KMS-11 (cell line): ENCODE measurements around the gene CGREF1.

Source experiments
- H2AFZ ChIP-seq: fragments of 200-600 bp; sonication (generic); 2 replicates; pipeline ENCODE4 v1.6.1; 2016; ENCODE audit warnings: antibody characterized with exemption, mixed run types, low read depth
- H3K27ac ChIP-seq: fragments of 200-600 bp; sonication (generic); 2 replicates; pipeline ENCODE4 v1.6.1; 2016; ENCODE audit warnings: mild to moderate bottlenecking, mixed run types
- H3K27me3 ChIP-seq: fragments of 200-600 bp; sonication (generic); 2 replicates; pipeline ENCODE4 v1.6.1; 2017; ENCODE audit warnings: mild to moderate bottlenecking, low read depth, mixed run types, moderate library complexity; ENCODE audit not compliant: insufficient read depth
- H3K36me3 ChIP-seq: fragments of 200-600 bp; sonication (generic); 2 replicates; pipeline ENCODE4 v1.6.1; 2017; ENCODE audit warnings: mild to moderate bottlenecking, mixed run types; ENCODE audit not compliant: insufficient read depth
- H3K4me1 ChIP-seq: fragments of 200-600 bp; sonication (generic); 2 replicates; pipeline ENCODE4 v1.6.1; 2016; ENCODE audit warnings: mild to moderate bottlenecking, low read depth, mixed run types; ENCODE audit not compliant: poor library complexity, severe bottlenecking
- H3K4me2 ChIP-seq: fragments of 200-600 bp; sonication (generic); 2 replicates; pipeline ENCODE4 v1.7.0; 2016; ENCODE audit warnings: mild to moderate bottlenecking, mixed run types
- H3K4me3 ChIP-seq: fragments of 200-600 bp; sonication (generic); IDR thresholded peaks from 2 replicates; pipeline ENCODE4 v1.6.1; 2017; ENCODE audit warnings: low read depth, low read length, mixed read lengths; ENCODE audit not compliant: insufficient read depth
- H3K79me2 ChIP-seq: fragments of 200-600 bp; sonication (generic); 2 replicates; pipeline ENCODE4 v1.6.1; 2016; ENCODE audit warnings: low read depth, mixed run types; ENCODE audit not compliant: insufficient read depth
- H3K9ac ChIP-seq: fragments of 200-600 bp; sonication (generic); 2 replicates; pipeline ENCODE4 v1.6.1; 2016; ENCODE audit warnings: mild to moderate bottlenecking, mixed run types
- H4K20me1 ChIP-seq: fragments of 200-600 bp; sonication (generic); 2 replicates; pipeline ENCODE4 v1.6.1; 2016; ENCODE audit warnings: mild to moderate bottlenecking, mixed run types; ENCODE audit not compliant: insufficient read depth
- CTCF ChIP-seq: fragments of 200-600 bp; sonication (generic); conservative IDR thresholded peaks from 2 replicates; pipeline ENCODE4 v1.6.1; 2017; ENCODE audit warnings: low read depth, mild to moderate bottlenecking, antibody characterized with exemption, low read length, moderate library complexity, mixed read lengths

The CGREF1 gene

GRCh38 chr2:27092696-27093429 is 26.1 kb downstream of the CGREF1 start:
- Histone ChIP-seq H3K9ac (no peak overlapping the region), H3K79me2 (no peaks in the 10 kb centered on the region), H3K27me3 (no peaks in the 10 kb centered on the region), H3K27ac (no peak overlapping the region), H2AFZ (no peak overlapping the region), H3K36me3 (no peaks in the 10 kb centered on the region), H3K4me1 (peaks cover 3% of the 10 kb centered on the region), H3K4me3 (no peak overlapping the region), H4K20me1 (no peaks in the 10 kb centered on the region), H3K4me2 (no peak overlapping the region)
- no peak for TF ChIP-seq CTCF

GRCh38 chr2:27091746-27092695 is 26.9 kb downstream of the CGREF1 start:
- H3K27ac ChIP-seq: no peak overlapping the region
- H3K4me3 ChIP-seq: no peak overlapping the region
- no peaks in the 10 kb centered on the region for H3K79me2 ChIP-seq
- H3K4me2 ChIP-seq: no peak overlapping the region
- no peak overlapping the region for H3K9ac ChIP-seq
- no peaks in the 10 kb centered on the region for H4K20me1 ChIP-seq
- peaks cover 9% of the 10 kb centered on the region for H3K4me1 ChIP-seq
- no peak for TF ChIP-seq CTCF
- no peaks in the 10 kb centered on the region for H3K36me3 ChIP-seq
- H2AFZ ChIP-seq: no peak overlapping the region
- H3K27me3 ChIP-seq: no peaks in the 10 kb centered on the region

GRCh38 chr2:27089111-27089954 is 29.6 kb downstream of the CGREF1 start:
- Histone ChIP-seq H4K20me1 (no peaks in the 10 kb centered on the region), H3K4me1 (peaks cover 9% of the 10 kb centered on the region), H3K27ac (no peak overlapping the region), H3K4me3 (no peak overlapping the region), H2AFZ (no peak overlapping the region), H3K27me3 (no peaks in the 10 kb centered on the region), H3K79me2 (no peaks in the 10 kb centered on the region), H3K9ac (no peak overlapping the region), H3K36me3 (no peaks in the 10 kb centered on the region), H3K4me2 (no peak overlapping the region)
- no peak for TF ChIP-seq CTCF

GRCh38 chr2:27088634-27089033 is 30.3 kb downstream of the CGREF1 start:
- no peak overlapping the region; the same call in 1 of the 2 replicates for H3K4me2 ChIP-seq

More at GRCh38 chr2:27088634-27089033, 30.3 kb downstream of the CGREF1 start:
- no peaks in the 10 kb centered on the region for H3K27me3 ChIP-seq
- peaks cover 9% of the 10 kb centered on the region for H3K4me1 ChIP-seq
- no peaks in the 10 kb centered on the region for H3K36me3 ChIP-seq
- no peaks in the 10 kb centered on the region for H4K20me1 ChIP-seq
- no peak overlapping the region for H3K4me3 ChIP-seq
- H2AFZ ChIP-seq: no peak overlapping the region
- no peak overlapping the region for H3K27ac ChIP-seq
- no peak overlapping the region for H3K9ac ChIP-seq
- no peaks in the 10 kb centered on the region for H3K79me2 ChIP-seq
- TF ChIP-seq CTCF: no peak
